ENCODE data around the gene HYAL3. TPM values are rescaled to one million over a fixed set of nuclear protein-coding genes. Genes with fewer than 3 reads are reported as not detected.
"Not testable (repeated sequence)": the region's sequence is repeated elsewhere in the genome, so short reads cannot be mapped to it uniquely, and the experiment has no call there.

HYAL3 gene
- total and polyA plus RNA-seq, 9 donors: 1.3 to 3.0 (median 2.2) TPM

DNA sequence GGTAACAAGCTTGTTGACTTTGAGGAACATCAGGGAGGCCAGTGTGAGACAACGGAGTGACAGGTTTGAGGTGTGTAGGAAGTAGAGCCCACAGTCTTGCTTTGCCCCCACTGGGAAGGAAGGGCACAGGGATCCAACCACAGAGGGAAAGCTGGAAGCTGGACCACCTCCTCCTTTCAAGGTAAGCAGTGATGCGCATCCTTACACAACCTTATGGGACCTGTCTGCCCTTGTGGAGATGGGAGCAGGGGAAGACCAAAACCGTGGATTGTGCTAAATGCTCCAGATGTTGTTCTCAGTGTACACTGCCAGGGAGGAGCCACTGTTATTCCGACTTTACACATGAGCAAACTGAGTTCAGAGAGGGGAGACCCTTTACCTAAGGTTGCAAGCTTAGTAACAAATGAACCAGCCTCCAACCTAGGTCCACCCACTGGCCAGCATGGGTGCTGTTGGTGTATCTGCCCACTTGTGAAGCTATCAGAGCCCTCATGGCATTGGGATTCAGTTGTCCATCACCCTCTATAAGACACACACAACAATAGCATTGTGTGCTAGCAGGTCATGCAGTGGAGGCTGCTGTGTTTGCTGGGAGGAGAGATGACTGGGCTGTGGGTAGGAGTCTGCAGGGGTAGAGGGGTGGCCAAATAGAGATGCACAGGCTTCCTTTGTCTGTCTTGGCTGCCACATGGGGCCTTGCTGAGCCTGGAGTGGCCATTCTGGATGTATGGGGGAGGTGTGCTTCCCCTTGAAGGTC, 20.9 kb downstream of the HYAL3 start:
- Histone ChIP-seq H3K4me1 (ENCODE audit: control insufficient read depth, insufficient read depth, low read length) (peaks cover 19% of the 10 kb centered on the region), H3K9me3 (replicated peaks; ENCODE audit: control insufficient read depth, low read depth, low read length) (no peaks in the 10 kb centered on the region), H3K4me3 (ENCODE audit: low read length) (no peak overlapping the region), H3K36me3 (ENCODE audit: control insufficient read depth, insufficient read depth, low read length) (peaks cover 21% of the 10 kb centered on the region), H3K27ac (ENCODE audit: low read length) (peak overlapping the region; percentile 90), H3K27me3 (ENCODE audit: control insufficient read depth, insufficient read depth, low read length) (peaks cover 39% of the 10 kb centered on the region)
- DNase-seq: no peak
- 60% methylated on average over 1 of the region's 4 CpGs for WGBS (ENCODE audit: insufficient coverage)

- WGBS (ENCODE audit: insufficient coverage): 85% methylated on average over 17 of the region's 17 CpGs
- Histone ChIP-seq H3K4me1 (ENCODE audit: control insufficient read depth, insufficient read depth, low read length) (peaks cover 24% of the 10 kb centered on the region), H3K36me3 (ENCODE audit: control insufficient read depth, insufficient read depth, low read length) (peaks cover 24% of the 10 kb centered on the region), H3K27me3 (ENCODE audit: control insufficient read depth, insufficient read depth, low read length) (peaks cover 43% of the 10 kb centered on the region), H3K27ac (ENCODE audit: low read length) (no peak overlapping the region), H3K4me3 (ENCODE audit: low read length) (no peak overlapping the region), H3K9me3 (replicated peaks; ENCODE audit: control insufficient read depth, low read depth, low read length) (no peaks in the 10 kb centered on the region)
- no peak for DNase-seq
Observed at GRCh38 chr3:50276762-50277101, 22.5 kb downstream of the HYAL3 start.

- Histone ChIP-seq H3K9me3 (replicated peaks; ENCODE audit: control insufficient read depth, low read depth, low read length) (no peaks in the 10 kb centered on the region), H3K4me3 (ENCODE audit: low read length) (no peak overlapping the region), H3K27ac (ENCODE audit: low read length) (no peak overlapping the region), H3K36me3 (ENCODE audit: control insufficient read depth, insufficient read depth, low read length) (peaks cover 29% of the 10 kb centered on the region), H3K4me1 (ENCODE audit: control insufficient read depth, insufficient read depth, low read length) (peaks cover 30% of the 10 kb centered on the region), H3K27me3 (ENCODE audit: control insufficient read depth, insufficient read depth, low read length) (peaks cover 43% of the 10 kb centered on the region)
- 28% methylated on average over 79 of the region's 79 CpGs for WGBS (ENCODE audit: insufficient coverage)
- no peak for DNase-seq
Observed at GRCh38 chr3:50275996-50276761, 23.0 kb downstream of the HYAL3 start.

GRCh38 chr3:50275141-50275995, 23.8 kb downstream of the HYAL3 start:
- no peaks in the 10 kb centered on the region for H3K9me3 ChIP-seq (replicated peaks; ENCODE audit: control insufficient read depth, low read depth, low read length)
- WGBS (ENCODE audit: insufficient coverage): 27% methylated on average over 64 of the region's 65 CpGs
- peaks cover 34% of the 10 kb centered on the region for H3K36me3 ChIP-seq (ENCODE audit: control insufficient read depth, insufficient read depth, low read length)
- peaks cover 43% of the 10 kb centered on the region for H3K27me3 ChIP-seq (ENCODE audit: control insufficient read depth, insufficient read depth, low read length)
- H3K27ac ChIP-seq (ENCODE audit: low read length): no peak overlapping the region
- no peak for DNase-seq
- H3K4me3 ChIP-seq (ENCODE audit: low read length): no peak overlapping the region
- peaks cover 38% of the 10 kb centered on the region for H3K4me1 ChIP-seq (ENCODE audit: control insufficient read depth, insufficient read depth, low read length)

DNA sequence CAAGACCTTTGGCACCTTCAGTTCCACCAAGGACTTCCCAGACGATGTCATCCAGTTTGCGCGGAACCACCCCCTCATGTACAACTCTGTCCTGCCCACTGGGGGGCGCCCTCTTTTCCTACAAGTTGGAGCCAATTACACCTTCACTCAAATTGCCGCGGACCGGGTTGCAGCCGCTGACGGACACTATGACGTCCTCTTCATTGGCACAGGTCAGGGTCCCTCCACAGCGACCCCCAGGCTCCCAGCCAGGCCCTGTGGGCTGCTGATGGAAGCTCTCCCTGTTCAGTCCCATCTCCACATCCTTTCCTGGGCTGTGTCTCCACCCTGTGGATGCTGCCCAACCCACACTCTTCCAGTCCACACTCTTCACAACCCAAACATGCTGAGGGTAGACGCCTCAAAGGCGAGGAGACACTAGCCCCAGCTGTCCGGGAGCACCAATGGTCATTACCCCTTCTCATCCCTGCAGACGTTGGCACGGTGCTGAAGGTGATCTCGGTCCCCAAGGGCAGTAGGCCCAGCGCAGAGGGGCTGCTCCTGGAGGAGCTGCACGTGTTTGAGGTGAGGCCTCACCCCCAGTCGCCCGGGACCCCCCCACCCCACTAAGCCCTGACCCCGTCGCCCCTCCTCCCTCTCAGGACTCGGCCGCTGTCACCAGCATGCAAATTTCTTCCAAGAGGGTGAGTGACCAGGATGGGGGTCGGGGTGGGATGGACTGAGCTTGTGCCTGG, 24.7 kb downstream of the HYAL3 start:
- Histone ChIP-seq H3K4me1 (ENCODE audit: control insufficient read depth, insufficient read depth, low read length) (peaks cover 46% of the 10 kb centered on the region), H3K27ac (ENCODE audit: low read length) (no peak overlapping the region), H3K9me3 (replicated peaks; ENCODE audit: control insufficient read depth, low read depth, low read length) (no peaks in the 10 kb centered on the region), H3K4me3 (ENCODE audit: low read length) (no peak overlapping the region), H3K36me3 (ENCODE audit: control insufficient read depth, insufficient read depth, low read length) (peaks cover 34% of the 10 kb centered on the region), H3K27me3 (ENCODE audit: control insufficient read depth, insufficient read depth, low read length) (peaks cover 43% of the 10 kb centered on the region)
- no peak for DNase-seq
- WGBS (ENCODE audit: insufficient coverage): 21% methylated on average over 16 of the region's 26 CpGs

DNA sequence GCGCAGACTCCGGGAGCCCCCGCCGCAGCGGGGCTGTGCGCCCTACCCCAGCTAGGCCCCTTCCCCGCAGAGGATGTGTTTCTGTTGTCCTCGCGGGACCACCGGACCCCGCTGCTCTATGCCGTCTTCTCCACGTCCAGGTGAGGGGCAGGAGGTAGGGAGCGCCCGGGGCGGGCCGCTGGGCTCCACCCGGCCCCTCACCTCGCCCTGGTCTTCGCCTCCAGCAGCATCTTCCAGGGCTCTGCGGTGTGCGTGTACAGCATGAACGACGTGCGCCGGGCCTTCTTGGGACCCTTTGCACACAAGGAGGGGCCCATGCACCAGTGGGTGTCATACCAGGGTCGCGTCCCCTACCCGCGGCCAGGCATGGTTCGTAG, 25.5 kb downstream of the HYAL3 start:
- Histone ChIP-seq H3K4me3 (ENCODE audit: low read length) (no peak overlapping the region), H3K4me1 (ENCODE audit: control insufficient read depth, insufficient read depth, low read length) (peaks cover 49% of the 10 kb centered on the region), H3K27me3 (ENCODE audit: control insufficient read depth, insufficient read depth, low read length) (peaks cover 43% of the 10 kb centered on the region), H3K27ac (ENCODE audit: low read length) (no peak overlapping the region), H3K36me3 (ENCODE audit: control insufficient read depth, insufficient read depth, low read length) (peaks cover 34% of the 10 kb centered on the region), H3K9me3 (replicated peaks; ENCODE audit: control insufficient read depth, low read depth, low read length) (no peaks in the 10 kb centered on the region)
- WGBS (ENCODE audit: insufficient coverage): 48% methylated on average over 19 of the region's 31 CpGs
- no peak for DNase-seq

- Histone ChIP-seq H3K9me3 (replicated peaks; ENCODE audit: control insufficient read depth, low read depth, low read length) (no peaks in the 10 kb centered on the region), H3K27ac (ENCODE audit: low read length) (no peak overlapping the region), H3K27me3 (ENCODE audit: control insufficient read depth, insufficient read depth, low read length) (peaks cover 43% of the 10 kb centered on the region), H3K4me1 (ENCODE audit: control insufficient read depth, insufficient read depth, low read length) (peaks cover 49% of the 10 kb centered on the region), H3K36me3 (ENCODE audit: control insufficient read depth, insufficient read depth, low read length) (peaks cover 34% of the 10 kb centered on the region), H3K4me3 (ENCODE audit: low read length) (peak overlapping the region; percentile 25)
- DNase-seq: peak; percentile 82
- 10% methylated on average over 58 of the region's 61 CpGs for WGBS (ENCODE audit: insufficient coverage)
Observed at GRCh38 chr3:50272911-50273688, 26.1 kb downstream of the HYAL3 start.

DNA sequence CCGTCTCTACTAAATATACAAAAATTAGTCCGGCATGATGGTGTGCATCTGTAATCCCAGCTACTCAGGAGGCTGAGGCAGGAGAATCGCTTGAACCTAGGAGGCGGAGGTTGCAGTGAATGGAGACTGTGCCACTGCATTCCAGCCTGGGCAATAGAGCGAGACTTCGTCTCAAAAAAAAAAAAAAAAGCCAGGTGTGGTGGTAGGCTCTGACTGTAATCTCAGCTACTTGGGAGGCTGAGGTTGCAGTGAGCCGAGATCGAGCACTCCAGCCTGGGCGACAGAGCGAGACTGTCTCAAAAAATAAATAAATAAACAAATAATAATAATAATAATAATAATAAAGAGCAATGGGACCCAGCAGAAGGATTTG, 26.7 kb downstream of the HYAL3 start:
- WGBS (ENCODE audit: insufficient coverage): 77% methylated on average over 2 of the region's 10 CpGs
- not testable (repeated sequence) for H3K4me3 ChIP-seq (ENCODE audit: low read length); H3K27ac ChIP-seq (ENCODE audit: low read length); DNase-seq; H3K9me3 ChIP-seq (replicated peaks; ENCODE audit: control insufficient read depth, low read depth, low read length)
- Histone ChIP-seq H3K36me3 (ENCODE audit: control insufficient read depth, insufficient read depth, low read length) (peaks cover 34% of the 10 kb centered on the region), H3K4me1 (ENCODE audit: control insufficient read depth, insufficient read depth, low read length) (peaks cover 53% of the 10 kb centered on the region), H3K27me3 (ENCODE audit: control insufficient read depth, insufficient read depth, low read length) (peaks cover 43% of the 10 kb centered on the region)

GRCh38 chr3:50271314-50271936, 27.8 kb downstream of the HYAL3 start:
- no peak overlapping the region for H3K4me3 ChIP-seq (ENCODE audit: low read length)
- DNase-seq: no peak
- H3K27ac ChIP-seq (ENCODE audit: low read length): peak overlapping the region; percentile 7
- H3K4me1 ChIP-seq (ENCODE audit: control insufficient read depth, insufficient read depth, low read length): peaks cover 64% of the 10 kb centered on the region
- WGBS (ENCODE audit: insufficient coverage): 76% methylated on average over 6 of the region's 10 CpGs
- H3K27me3 ChIP-seq (ENCODE audit: control insufficient read depth, insufficient read depth, low read length): peaks cover 35% of the 10 kb centered on the region
- peaks cover 29% of the 10 kb centered on the region for H3K36me3 ChIP-seq (ENCODE audit: control insufficient read depth, insufficient read depth, low read length)
- H3K9me3 ChIP-seq (replicated peaks; ENCODE audit: control insufficient read depth, low read depth, low read length): no peaks in the 10 kb centered on the region

Data from muscle of leg (tissue), 11 donors.